GM12872 (cell line): Measurements from ENCODE around the gene CRHR1.
A peak's percentile ranks its signal among the peaks of the same experiment; 100 is the strongest.

Experiments used
- CTCF ChIP-seq: IDR thresholded peaks from 3 replicates; pipeline ENCODE4 v1.5.1; 2011; ENCODE audit warnings: low read depth, mild to moderate bottlenecking, low read length, moderate library complexity; ENCODE audit not compliant: insufficient read depth

The CRHR1 gene

GRCh38 chr17:45776896-45777295 is 7.2 kb upstream of the CRHR1 start:
- TF ChIP-seq CTCF, result no peak

- TF ChIP-seq CTCF, result no peak
Measured at GRCh38 chr17:45777388-45777787, 6.7 kb upstream of the CRHR1 start.

- TF ChIP-seq CTCF, result no peak
Measured at GRCh38 chr17:45780921-45781320, 3.2 kb upstream of the CRHR1 start.

GRCh38 chr17:45782889-45783592 is 1.1 kb upstream of the CRHR1 start:
- peak; percentile 44 for TF ChIP-seq CTCF

- no peak for TF ChIP-seq CTCF
Measured at GRCh38 chr17:45783593-45784292, 377 bp upstream of the CRHR1 start.

- TF ChIP-seq CTCF, result no peak
Measured at GRCh38 chr17:45784741-45785479, 790 bp downstream of the CRHR1 start.

- no peak for TF ChIP-seq CTCF
Measured at GRCh38 chr17:45785480-45786193, 1.5 kb downstream of the CRHR1 start.
